ENCODE measurements around the gene RPS6KL1.
"Not testable (repeated sequence)": the region's sequence is repeated elsewhere in the genome, so short reads cannot be mapped to it uniquely, and the experiment has no call there.

RPS6KL1 gene

DNA sequence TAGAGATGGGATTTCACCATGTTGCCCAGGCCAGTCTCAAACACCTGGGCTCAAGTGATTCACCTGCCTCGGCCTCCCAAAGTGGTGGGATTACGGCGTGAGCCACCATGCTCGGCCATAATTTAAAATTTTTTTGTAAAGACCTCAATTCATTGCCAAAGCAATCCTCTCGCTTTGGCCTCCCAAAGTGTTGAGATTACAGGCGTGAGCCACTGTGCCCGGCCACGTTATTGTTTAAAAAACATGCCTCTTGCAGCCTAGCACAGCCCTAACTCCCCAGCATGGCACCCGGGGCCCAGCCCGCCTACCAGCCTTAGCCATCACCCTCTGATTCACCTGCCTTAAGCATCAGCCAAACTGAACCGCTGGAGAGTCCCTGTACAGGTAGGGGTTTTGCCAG is 13.1 kb upstream of the RPS6KL1 start:
- DNase-seq (ENCODE audit: low read depth in 2 of 2), result no peak

DNA sequence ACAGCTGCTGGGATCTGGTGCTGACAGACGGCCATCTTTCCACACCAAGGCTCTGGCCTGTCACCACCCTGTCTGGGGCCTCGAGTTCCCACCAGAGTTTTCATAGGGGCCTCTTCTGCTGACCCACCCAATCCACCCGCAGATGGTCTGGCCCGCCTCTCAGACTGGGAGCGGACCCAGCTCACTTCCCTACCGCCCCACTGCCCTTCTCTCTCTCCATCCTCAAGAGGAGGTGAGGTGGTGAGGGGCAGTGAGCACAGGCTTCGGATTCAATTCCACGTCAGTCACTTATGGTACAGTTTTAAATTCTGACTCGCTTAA is 12.3 kb upstream of the RPS6KL1 start:
- DNase-seq (ENCODE audit: low read depth in 2 of 2), result no peak

DNA sequence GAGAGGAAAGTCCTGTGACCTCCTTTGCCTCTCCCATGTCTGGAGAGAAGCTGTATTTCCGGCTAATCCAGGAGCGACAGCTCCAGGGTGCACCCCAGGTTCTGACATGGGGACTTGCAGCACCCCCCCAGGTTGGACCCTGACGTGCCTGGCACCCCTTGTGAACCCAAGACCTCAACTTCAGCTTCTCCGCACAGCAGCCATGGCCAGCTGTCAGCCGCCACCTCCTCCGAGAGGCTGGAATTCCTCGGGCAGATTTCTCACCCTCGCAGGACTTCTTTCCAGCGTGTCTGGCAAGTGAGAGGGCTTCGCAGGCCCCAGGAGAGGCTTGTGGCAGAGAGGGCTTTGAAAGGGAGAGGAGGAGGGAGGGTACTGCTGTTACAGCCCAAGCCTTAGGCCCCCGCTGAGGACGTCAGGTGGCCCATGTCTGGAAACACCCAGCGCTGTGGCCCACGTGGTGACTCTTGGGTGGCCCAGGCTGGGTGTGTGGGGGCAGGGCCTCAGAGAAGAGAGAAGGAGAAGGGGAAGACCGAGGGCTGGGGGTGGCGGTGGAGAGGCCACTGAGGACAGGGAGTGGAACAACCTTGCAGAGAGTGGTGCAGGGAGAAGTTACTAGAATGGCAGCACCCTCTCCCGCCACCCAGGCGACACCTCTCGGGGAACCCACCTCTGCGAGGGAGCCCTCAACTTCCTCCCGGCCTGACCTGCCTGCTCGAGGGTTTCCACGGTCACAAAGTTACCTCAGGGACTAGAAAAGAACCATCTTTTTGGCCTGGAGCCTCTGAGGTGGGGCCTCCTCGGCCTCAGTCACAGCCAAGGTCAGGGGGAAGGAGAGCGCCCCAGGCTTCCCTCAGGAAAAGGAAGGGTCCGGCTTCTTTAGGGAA is 11.7 kb upstream of the RPS6KL1 start:
- DNase-seq (ENCODE audit: low read depth in 2 of 2), result no peak

DNA sequence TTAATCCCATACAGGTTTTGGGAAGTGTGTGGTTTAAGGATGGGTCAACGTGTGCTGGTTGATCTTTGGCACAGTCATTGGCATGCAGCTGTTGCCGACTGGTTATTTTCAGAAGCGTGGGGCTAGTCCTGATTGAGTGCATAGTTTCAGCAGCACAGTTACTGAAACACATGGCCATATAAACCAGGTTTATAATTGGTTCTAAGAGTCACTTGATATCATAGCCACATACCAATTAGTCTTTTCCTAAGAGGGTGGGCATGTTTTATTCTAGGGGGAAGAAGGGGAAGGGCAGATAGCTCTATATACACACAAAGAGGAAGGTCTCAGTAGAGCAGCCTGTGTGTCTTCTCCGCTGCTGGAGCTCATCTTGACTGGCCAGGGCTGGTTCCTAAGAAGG is 11.0 kb upstream of the RPS6KL1 start:
- DNase-seq (ENCODE audit: low read depth in 2 of 2), result no peak

DNA sequence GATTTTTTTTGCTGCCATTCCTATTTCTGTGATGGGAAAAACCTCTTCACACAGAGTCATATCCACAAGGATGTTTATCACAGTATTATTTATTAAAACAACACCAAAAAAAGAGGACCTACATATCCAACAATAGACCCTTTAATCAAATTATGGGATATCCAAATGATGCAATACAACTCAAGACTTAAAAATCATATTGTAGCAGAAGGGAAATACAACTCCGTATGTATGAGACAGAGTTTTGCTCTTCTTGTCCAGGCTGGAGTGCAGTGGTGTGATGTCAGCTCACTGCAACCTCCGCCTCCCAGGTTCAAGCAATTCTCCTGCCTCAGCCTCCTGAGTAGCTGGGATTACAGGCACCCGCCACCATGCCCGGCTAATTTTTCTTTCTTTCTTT is 9.9 kb upstream of the RPS6KL1 start:
- not testable (repeated sequence) for DNase-seq (ENCODE audit: low read depth in 2 of 2)

DNA sequence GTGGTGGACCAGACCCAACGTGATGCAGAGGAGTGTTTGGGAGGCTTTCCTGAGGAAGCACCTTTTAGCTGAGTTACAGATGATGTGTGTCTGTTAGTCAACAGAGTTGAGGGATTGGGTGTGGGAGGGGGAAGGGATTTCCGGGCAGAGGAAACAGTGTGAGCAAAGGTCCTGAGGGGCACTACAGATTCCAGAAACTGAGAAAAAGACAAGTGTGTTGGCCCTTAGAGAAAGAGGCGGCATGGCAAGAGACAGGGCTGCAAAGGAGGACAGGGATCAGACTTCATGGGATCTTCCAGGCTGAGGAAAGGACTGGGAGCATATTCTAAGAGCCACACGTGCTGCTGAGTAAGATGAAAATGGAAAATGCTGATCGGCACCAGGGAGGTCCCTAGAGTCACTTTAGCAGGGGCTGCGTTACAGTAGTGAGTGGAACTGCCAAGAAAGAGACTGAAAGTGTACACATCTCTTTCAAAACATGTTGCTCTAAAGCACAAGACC is 9.4 kb upstream of the RPS6KL1 start:
- no peak for DNase-seq (ENCODE audit: low read depth in 2 of 2)

DNA sequence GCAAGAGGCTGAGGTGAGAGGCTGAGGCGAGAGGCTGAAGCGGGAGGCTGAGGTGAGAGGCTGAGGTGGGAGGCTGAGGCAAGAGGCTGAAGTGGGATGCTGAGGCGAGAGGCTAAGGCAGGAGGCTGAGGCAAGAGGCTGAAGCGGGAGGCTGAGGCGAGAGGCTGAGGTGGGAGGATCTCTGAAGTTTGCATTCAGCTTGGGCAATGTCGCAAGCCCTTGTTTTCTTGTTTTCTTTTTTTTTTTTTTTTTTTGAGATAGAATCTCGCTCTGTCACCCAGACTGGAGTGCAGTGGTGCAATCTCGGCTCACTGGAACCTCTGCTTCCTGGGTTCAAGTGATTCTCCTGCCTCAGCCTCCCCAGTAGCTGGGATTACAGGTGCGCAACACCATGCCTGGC is 8.7 kb upstream of the RPS6KL1 start:
- not testable (repeated sequence) for DNase-seq (ENCODE audit: low read depth in 2 of 2)

DNA sequence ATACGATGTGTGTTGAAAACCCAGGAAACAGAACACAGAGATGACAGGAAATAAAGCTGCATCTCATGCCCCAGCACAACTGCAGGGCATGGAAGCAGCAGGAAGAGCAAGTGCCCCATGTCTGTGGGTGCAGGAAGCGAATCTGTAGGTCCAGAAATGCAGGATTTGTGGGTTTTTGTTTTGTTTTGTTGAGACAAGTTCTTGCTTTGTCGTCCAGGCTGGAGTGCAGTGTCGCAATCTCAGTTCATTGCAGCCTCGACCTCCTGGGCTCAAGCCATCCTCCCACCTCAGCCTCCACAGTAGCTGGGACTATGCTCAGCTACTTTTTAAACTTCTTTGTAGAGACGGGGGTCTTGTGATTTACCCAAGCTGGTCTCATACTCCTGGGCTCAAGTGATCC is 6.2 kb upstream of the RPS6KL1 start:
- no peak for DNase-seq (ENCODE audit: low read depth in 2 of 2)

DNA sequence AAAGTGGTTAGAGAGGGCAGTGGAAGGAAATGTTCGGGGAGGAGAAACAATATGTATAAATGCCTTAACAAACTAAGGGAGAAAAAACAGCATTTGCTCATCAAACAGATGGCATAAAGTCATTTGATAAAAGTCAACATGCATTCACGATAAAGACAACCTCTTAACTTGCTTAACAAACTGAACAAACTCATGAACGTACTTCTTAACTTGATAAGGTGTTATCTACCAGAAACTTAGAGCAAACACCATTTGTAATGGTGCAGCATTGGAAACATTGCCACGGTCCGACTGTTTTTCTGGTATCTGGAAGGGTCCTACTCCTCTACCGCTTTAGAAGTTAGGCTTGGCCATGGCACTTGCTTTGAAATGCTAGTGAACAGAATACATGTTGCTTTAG is 4.2 kb upstream of the RPS6KL1 start:
- DNase-seq (ENCODE audit: low read depth in 2 of 2), result no peak

DNA sequence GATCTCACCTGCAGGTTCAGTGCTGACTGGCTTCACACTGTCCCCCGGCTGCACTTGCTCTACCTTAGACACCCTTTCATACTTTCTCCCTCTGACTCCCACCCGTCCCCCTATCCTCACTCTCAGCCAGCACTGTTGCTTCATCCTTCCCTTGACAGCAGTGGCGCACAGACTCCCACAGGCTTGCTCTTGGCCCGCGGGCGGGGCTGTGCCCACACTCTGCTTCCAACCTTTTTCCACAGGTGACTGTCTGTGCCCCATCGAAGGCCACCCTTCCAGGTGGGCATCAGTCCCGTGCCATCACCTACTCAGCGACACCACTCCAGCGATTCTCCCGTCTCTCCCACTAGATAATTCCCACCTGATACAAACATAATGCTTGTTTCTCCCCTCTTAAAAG is 1.0 kb upstream of the RPS6KL1 start:
- DNase-seq (ENCODE audit: low read depth in 2 of 2), result no peak

DNA sequence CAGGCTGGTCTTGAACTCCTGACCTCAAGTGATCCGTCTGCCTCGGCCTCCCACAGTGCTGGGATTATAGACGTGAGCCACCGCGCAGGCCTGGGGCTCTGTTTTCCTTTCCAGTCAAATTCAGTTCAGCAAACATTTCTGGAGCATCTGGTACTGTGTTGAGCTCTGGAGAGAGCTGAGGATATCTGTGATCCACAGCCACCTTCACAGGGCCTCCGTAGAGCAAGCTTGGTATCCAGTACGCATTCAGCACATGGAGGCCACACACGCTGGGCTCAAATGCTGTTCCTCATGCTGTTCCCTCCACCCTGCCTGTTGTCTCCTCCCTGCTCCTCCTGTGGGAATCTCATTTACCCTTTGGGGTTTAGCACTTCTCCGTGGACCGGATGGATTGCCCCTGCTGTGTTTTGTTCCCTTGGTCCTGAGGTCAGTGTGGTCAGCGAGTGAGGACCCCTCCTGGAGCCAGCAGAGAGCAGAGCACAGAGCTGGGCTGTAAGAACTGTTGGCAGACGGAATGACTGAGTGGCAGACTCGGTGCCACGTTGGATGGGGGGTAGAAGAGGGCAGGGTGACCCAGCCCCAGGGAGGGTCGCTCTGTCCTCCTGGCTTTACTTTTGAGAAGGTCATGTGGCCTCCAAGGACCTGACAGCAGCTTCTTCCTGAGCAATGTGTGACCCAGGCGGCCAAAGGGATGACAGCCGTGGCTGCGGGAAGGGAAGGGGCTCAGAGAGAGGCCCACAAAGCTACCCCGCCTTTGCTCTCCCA is 891 bp downstream of the RPS6KL1 start:
- DNase-seq (ENCODE audit: low read depth in 2 of 2), result no peak

DNA sequence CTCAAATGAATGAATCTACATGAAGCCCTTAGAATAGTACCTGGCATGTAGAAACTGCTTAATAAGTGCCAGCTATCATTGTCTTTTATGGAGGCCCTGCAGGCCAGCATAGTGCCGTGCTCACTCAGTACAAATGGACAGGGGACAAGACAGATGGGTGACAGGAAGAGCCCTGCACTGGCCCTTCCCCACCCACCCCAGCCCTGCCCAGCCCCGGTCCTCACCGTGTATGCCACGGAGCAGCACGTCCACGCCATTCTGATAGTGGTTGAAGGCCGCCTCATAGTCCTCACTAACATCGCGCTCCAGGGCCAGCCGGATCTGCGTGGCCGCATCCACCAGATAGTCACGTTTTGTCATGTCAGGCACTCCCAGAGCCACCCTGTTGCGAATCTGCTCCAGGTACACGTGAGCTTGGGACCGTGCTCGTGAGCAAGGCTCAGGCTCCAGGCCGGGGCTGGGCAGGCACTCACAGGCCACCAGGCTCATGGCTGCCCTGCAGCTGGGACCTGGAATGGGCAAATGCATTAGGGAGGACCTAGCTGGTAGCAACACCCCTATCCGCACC is 1.9 kb downstream of the RPS6KL1 start:
- DNase-seq (ENCODE audit: low read depth in 2 of 2), result no peak

DNA sequence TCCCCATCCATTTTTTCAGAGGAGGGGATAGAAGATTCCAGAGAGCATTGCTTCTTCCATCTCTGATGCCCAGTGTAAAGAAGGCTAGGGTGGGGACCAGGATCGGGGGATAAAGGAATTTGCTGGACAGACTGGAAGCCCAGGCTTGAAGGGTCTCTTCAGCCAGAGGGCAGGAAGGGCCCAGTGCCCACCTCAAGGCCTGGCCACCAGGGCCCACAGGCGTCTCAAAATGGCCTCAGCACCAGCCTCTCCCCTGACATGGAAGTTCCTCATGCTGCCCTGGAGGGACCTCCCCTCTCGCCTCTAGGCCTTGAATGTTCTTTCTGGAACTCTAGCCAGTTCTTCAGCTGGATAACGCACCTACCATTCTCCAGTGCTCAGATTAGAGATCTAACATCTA is 2.8 kb downstream of the RPS6KL1 start:
- DNase-seq (ENCODE audit: low read depth in 2 of 2), result no peak

DNA sequence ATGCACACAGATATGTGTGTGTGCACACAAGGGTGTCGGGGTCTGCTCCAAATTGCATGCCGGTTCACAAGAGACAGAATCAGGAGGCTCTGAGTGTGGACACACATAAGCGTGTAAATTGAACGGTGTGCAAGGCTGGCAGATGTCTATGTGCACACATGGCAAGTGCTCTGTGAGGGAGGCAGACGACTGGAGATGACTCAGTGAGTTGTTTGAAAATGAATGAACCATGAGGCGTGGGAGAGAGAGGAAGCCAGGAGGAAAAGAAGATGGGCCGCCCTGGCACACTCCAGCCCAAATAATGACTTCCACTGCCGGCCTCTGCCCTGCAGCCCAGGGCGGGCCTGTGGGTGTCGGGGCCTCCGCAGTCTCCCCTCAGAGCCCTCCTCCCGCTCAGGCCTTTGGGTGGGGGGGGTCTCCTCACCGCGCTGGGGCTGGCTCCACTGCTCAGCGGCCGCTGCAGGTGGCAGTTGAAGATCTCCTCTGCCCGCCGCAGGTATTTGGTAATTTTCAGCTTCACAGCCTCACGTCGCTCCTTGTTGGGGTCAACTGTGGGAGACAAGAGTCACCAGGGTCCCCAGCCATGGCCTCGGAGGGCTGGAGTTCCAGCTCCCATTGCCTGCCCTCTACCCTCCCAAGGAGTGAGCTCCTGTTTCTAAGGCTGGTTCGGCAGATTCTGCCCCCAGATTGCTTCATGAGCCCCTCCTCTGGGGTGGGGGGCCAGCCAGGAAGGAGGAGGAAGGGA is 3.5 kb downstream of the RPS6KL1 start:
- no peak for DNase-seq (ENCODE audit: low read depth in 2 of 2)

DNA sequence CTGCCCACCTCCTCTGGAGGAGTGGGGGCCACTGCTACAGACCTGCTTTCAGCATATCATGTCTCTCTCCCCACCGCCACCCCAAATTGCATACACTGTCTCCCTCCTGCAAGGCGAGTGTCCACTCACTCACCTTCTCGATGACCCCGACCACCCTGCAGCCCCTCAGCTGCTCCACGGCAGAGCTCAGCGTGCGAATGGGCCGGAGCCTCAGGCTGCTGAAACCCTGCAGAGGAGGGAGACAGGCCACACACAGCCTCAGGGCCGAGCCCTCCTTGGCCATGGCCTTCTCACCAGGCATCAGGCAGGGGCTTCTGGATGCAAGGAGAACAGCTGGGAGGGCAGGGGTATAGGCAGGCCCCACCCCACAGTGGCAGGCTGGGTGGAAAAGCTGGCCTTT is 4.7 kb downstream of the RPS6KL1 start:
- no peak for DNase-seq (ENCODE audit: low read depth in 2 of 2)

DNA sequence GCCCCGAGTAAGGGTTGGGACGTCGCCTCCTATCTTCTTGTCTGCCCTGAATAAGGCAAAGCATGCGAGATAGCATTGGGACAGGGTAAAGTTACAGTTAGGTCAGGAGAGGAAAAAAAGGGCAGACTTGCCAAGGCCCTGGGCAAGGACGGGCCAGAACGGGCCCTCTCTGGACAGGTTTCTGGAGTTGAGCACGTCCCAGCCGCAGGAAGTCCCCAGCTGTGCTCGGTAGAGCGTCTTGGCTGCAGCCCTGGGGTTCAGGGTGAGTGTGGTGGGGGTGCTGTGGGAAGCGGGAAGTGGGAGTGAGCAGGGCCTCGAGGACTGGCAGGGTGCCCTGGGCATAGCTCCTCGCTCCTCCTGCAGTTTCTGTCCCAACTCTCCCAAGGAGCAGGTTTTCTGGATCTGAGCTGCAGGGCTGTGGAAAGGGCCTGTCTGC is 5.4 kb downstream of the RPS6KL1 start:
- DNase-seq (ENCODE audit: low read depth in 2 of 2), result no peak

DNA sequence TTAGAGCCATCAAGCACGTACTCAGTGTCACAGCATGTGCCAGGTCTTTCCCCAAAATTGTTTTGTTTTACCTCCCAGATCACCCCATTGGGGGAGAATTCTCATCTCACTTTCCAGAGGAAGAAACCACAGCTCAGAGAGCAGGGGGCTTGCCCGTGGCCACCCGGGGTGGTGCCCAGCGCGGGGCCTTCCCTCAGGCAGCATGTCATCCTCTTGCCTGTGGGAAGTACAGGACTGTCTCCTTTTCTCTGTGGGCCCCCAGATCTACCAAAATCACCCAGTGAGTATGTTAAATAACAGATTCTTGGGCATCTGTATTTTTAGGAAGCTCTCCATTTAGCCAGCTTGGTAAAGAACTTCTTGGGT is 5.9 kb downstream of the RPS6KL1 start:
- no peak for DNase-seq (ENCODE audit: low read depth in 2 of 2)

DNA sequence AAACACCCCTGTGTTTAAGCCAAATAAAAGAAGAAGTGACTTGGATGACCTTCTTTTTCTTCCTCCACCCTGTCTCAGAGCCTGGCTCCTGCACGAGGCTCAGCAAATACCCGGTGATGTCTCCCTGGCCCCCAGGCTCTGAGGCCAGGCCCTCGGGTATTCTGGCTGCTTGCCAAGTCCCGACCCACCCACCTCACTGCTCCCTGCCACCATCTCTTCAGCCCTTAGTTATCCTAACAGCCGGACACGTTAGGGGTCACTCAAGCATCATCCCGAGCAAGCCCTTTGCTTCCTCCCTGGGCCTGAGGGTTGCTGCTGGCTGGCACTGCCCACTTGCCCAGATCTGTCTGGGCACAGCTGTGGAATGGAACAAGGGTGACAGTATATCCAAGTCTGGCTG is 7.2 kb downstream of the RPS6KL1 start:
- DNase-seq (ENCODE audit: low read depth in 2 of 2), result no peak

DNA sequence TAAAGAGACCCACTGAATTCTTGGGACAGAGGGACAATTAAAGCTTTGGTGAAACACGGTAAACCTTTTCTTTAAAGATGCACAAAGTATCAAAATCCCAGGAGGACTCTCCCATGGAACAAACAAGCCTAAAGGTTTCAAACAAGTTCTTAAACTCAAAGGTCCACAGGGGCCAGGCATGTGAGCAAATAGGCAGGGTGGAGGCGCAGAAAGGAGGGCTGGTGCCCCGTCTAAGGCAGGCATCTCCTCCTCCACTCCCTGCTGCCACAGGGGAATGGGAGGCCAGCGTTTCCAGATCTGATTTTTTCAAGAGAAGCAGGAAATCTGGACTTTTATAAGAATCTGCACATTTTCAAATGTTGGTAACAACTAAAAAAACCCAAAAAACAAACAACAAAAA is 7.6 kb downstream of the RPS6KL1 start:
- no peak for DNase-seq (ENCODE audit: low read depth in 2 of 2)

DNA sequence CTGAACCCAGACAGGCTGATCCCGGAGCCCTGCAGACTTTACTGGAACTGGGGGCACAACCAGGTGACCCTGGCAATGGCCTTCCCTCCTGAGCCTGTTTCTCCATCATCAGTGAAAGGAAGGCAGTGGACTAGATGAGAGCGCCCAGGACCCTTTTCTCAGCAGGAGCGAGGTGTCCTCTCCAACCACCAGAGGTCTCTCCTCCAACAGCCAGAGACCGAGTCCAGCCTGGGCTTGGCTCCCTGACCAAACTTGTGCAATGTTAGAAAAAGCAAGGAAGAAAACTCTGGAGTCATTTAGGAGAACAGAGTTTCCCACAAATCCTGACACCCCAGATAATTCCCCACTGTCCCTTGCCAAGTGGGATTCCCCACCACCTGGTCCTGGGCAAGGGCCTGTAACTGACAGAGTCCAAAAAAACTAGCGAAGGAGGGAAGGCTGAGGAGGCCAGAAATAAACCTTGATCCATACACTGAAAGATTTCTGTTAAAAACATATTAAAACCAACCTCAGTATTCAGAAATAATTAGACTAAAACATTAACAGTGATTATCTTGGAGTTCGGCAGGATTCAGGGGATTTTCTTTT is 9.0 kb downstream of the RPS6KL1 start:
- no peak for DNase-seq (ENCODE audit: low read depth in 2 of 2)

DNA sequence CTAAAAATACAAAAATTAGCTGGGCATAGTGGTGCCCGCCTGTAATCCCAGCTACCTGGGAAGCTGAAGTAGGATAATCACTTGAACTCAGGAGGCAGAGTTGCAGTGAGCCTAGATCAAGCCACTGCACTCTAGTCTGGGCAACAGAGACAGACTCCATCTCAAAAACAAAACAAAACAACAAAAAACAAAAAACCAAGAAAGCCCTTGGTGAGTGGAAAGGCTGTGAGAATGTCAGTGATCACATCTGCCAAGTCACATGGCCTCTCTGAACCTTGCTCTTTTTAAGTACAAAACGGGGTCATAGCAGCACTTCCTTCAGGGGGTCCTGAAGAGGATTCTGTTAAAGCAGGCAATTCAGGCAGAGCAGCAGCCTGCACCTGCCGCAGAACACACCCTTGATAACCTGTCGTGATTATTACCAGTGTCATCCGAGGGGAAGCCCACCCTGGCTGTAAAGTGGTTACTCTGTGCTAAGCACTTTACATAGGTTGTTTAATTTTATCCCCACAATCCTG is 9.6 kb downstream of the RPS6KL1 start:
- no peak for DNase-seq (ENCODE audit: low read depth in 2 of 2)

DNA sequence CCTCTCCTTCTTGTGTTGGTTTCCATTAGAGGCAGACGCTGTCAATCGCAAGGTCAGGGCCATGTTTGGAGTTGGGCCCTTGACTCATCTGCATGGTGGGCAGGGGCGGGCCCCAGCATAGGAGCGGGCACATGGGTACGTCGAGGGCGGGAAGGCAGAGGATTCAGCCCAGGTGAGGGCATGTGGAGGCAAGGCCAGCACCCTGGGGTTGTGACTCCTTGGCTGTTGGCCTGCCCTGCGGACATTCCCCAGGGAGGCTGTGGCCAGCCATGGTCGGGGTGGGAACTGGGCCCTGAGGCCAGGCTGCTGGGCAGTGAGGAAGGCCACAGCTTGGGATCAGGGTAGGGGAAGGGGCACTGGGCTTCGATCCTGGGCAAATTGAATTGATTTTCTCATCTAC is 10.3 kb downstream of the RPS6KL1 start:
- no peak for DNase-seq (ENCODE audit: low read depth in 2 of 2)

Measured in stimulated activated CD4-positive, alpha-beta T cell treated with anti-CD3 and anti-CD28 coated beads, Interleukin-1b, Interleukin-23, amount 100 ng/mL, for 4 hours (primary cell).